ENCODE results near the gene DPP6. TPM values are rescaled to one million over a fixed set of nuclear protein-coding genes. Genes with fewer than 3 reads are reported as not detected.

The DPP6 gene
- total RNA-seq, 1 experiment from 2014 or later: not detected

DNA sequence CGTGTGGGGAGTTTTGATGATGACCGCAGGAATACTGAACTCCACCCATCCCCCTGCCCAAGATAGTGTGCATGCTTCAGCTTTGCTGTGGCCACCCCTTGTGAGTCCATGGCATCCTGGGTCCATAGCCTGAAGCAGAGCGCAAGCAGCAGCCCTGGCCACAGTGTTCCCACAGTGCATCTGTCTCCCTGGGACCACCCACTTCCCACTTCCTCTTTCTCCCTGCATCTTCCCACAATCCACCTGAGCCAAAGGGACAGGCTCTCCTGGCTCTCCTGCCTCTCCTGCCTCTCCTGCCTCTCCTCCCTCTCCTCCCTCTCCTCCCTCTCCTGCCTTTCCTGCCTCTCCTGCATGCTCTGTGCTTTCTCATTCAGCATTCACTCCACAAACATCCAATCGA lies 800.0 kb downstream of the DPP6 start:
- no peak for ATAC-seq
- H3K9me3 Mint-ChIP-seq: peaks cover 89% of the 10 kb centered on the region
- TF ChIP-seq ZNF138 (CRISPR knock-in tag; conservative IDR thresholded peaks at IDR 0.05): no peak
- TF ChIP-seq TCF7 (CRISPR knock-in tag; IDR thresholded peaks at IDR 0.05; ENCODE audit: low read depth): no peak
- TF ChIP-seq MLX (CRISPR knock-in tag; IDR thresholded peaks at IDR 0.05): no peak
- TF ChIP-seq NFYB (CRISPR knock-in tag; conservative IDR thresholded peaks at IDR 0.05; ENCODE audit: low read depth): no peak
- TF ChIP-seq, protein P1, sequence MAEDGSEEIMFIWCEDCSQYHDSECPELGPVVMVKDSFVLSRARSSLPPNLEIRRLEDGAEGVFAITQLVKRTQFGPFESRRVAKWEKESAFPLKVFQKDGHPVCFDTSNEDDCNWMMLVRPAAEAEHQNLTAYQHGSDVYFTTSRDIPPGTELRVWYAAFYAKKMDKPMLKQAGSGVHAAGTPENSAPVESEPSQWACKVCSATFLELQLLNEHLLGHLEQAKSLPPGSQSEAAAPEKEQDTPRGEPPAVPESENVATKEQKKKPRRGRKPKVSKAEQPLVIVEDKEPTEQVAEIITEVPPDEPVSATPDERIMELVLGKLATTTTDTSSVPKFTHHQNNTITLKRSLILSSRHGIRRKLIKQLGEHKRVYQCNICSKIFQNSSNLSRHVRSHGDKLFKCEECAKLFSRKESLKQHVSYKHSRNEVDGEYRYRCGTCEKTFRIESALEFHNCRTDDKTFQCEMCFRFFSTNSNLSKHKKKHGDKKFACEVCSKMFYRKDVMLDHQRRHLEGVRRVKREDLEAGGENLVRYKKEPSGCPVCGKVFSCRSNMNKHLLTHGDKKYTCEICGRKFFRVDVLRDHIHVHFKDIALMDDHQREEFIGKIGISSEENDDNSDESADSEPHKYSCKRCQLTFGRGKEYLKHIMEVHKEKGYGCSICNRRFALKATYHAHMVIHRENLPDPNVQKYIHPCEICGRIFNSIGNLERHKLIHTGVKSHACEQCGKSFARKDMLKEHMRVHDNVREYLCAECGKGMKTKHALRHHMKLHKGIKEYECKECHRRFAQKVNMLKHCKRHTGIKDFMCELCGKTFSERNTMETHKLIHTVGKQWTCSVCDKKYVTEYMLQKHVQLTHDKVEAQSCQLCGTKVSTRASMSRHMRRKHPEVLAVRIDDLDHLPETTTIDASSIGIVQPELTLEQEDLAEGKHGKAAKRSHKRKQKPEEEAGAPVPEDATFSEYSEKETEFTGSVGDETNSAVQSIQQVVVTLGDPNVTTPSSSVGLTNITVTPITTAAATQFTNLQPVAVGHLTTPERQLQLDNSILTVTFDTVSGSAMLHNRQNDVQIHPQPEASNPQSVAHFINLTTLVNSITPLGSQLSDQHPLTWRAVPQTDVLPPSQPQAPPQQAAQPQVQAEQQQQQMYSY (CRISPR knock-in tag; IDR thresholded peaks at IDR 0.05): no peak
- ChIA-PET CTCF (interaction anchor here (0.5 kb wide), 1 partner anchor 414 kb away, joined by 3 read pairs; no protein-coding TSS in a partner anchor), POLR2A (no interaction called here)
- H3K36me3 Mint-ChIP-seq: peaks cover 66% of the 10 kb centered on the region
- H3K4me1 Mint-ChIP-seq: no peaks in the 10 kb centered on the region
- H3K27me3 Mint-ChIP-seq (ENCODE audit: low read depth): peaks cover 12% of the 10 kb centered on the region
- H3K4me3 Mint-ChIP-seq: no peak overlapping the region
- no peak for DNase-seq (ENCODE audit: low spot score)
- H3K27ac Mint-ChIP-seq: no peak overlapping the region

- Mint-ChIP-seq H3K4me1 (no peaks in the 10 kb centered on the region), H3K9me3 (peaks cover 87% of the 10 kb centered on the region), H3K27me3 (ENCODE audit: low read depth) (peaks cover 8% of the 10 kb centered on the region), H3K27ac (no peak overlapping the region), H3K36me3 (peaks cover 59% of the 10 kb centered on the region), H3K4me3 (no peak overlapping the region)
- POLR2A ChIA-PET: no interaction called here
- CTCF ChIA-PET: no interaction called here
- TF ChIP-seq, protein P2, sequence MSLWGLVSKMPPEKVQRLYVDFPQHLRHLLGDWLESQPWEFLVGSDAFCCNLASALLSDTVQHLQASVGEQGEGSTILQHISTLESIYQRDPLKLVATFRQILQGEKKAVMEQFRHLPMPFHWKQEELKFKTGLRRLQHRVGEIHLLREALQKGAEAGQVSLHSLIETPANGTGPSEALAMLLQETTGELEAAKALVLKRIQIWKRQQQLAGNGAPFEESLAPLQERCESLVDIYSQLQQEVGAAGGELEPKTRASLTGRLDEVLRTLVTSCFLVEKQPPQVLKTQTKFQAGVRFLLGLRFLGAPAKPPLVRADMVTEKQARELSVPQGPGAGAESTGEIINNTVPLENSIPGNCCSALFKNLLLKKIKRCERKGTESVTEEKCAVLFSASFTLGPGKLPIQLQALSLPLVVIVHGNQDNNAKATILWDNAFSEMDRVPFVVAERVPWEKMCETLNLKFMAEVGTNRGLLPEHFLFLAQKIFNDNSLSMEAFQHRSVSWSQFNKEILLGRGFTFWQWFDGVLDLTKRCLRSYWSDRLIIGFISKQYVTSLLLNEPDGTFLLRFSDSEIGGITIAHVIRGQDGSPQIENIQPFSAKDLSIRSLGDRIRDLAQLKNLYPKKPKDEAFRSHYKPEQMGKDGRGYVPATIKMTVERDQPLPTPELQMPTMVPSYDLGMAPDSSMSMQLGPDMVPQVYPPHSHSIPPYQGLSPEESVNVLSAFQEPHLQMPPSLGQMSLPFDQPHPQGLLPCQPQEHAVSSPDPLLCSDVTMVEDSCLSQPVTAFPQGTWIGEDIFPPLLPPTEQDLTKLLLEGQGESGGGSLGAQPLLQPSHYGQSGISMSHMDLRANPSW (CRISPR knock-in tag; conservative IDR thresholded peaks at IDR 0.05; ENCODE audit: low read depth): no peak
- no peak for TF ChIP-seq RORB (CRISPR knock-in tag; IDR thresholded peaks at IDR 0.05)
- TF ChIP-seq ZNF317 (CRISPR knock-in tag; IDR thresholded peaks at IDR 0.05; ENCODE audit: borderline replicate concordance, low read depth): no peak
- TF ChIP-seq MYBL2 (CRISPR knock-in tag; IDR thresholded peaks at IDR 0.05): no peak
- TF ChIP-seq MAX (CRISPR knock-in tag; IDR thresholded peaks at IDR 0.05): no peak
- TF ChIP-seq HMGXB4 (CRISPR knock-in tag; IDR thresholded peaks at IDR 0.05): no peak
- TF ChIP-seq ARID4B (CRISPR knock-in tag; IDR thresholded peaks at IDR 0.05; ENCODE audit: borderline replicate concordance): no peak
- TF ChIP-seq, protein P3, sequence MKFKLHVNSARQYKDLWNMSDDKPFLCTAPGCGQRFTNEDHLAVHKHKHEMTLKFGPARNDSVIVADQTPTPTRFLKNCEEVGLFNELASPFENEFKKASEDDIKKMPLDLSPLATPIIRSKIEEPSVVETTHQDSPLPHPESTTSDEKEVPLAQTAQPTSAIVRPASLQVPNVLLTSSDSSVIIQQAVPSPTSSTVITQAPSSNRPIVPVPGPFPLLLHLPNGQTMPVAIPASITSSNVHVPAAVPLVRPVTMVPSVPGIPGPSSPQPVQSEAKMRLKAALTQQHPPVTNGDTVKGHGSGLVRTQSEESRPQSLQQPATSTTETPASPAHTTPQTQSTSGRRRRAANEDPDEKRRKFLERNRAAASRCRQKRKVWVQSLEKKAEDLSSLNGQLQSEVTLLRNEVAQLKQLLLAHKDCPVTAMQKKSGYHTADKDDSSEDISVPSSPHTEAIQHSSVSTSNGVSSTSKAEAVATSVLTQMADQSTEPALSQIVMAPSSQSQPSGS (CRISPR knock-in tag; IDR thresholded peaks at IDR 0.05; ENCODE audit: borderline replicate concordance, low read depth): no peak
- TF ChIP-seq ESRRA (CRISPR knock-in tag; IDR thresholded peaks at IDR 0.05; ENCODE audit: borderline replicate concordance): no peak
- TF ChIP-seq ATF1 (CRISPR knock-in tag; IDR thresholded peaks at IDR 0.05): no peak
- no peak for TF ChIP-seq JUN (CRISPR knock-in tag; IDR thresholded peaks at IDR 0.05)
- no peak for TF ChIP-seq MLX (CRISPR knock-in tag; IDR thresholded peaks at IDR 0.05)
- no peak for TF ChIP-seq ZNF396 (CRISPR knock-in tag; IDR thresholded peaks at IDR 0.05; ENCODE audit: borderline replicate concordance)
- TF ChIP-seq PRRX2 (CRISPR knock-in tag; IDR thresholded peaks at IDR 0.05): no peak
- DNase-seq (ENCODE audit: low spot score) (no peak), ATAC-seq (no peak)
Observed at GRCh38 chr7:154853063-154853726, 801.0 kb downstream of the DPP6 start.
